H9 (cell line): Measurements from ENCODE around the gene KLHDC3. TPM values are rescaled to one million over a fixed set of nuclear protein-coding genes. Genes with fewer than 3 reads are reported as not detected.

Experiments
- DNase-seq: peaks from one replicate; pipeline ENCODE4 v3.0.0-alpha.2; 2017
- H2AFZ ChIP-seq: one replicate; pipeline ENCODE4 v1.6.1; 2013; ENCODE audit warnings: mild to moderate bottlenecking, low read length, control low read depth, moderate library complexity
- H2AK5ac ChIP-seq: 2 replicates; pipeline ENCODE4 v1.6.1; 2013; ENCODE audit warnings: low read length, control low read depth, mixed read lengths; ENCODE audit not compliant: insufficient read length
- H2BK120ac ChIP-seq: one replicate; pipeline ENCODE4 v1.6.1; 2013; ENCODE audit warnings: low read depth, mild to moderate bottlenecking, low read length, control low read depth, inconsistent platforms; ENCODE audit not compliant: poor library complexity, severe bottlenecking
- H2BK12ac ChIP-seq: 2 replicates; pipeline ENCODE4 v1.6.1; 2013; ENCODE audit warnings: low read length, control low read depth, mixed read lengths, low read depth; ENCODE audit not compliant: insufficient read length
- H2BK15ac ChIP-seq: 2 replicates; pipeline ENCODE4 v1.6.1; 2013; ENCODE audit warnings: low read depth, low read length, control low read depth
- H2BK20ac ChIP-seq: one replicate; pipeline ENCODE4 v1.6.1; 2013; ENCODE audit warnings: low read depth, mild to moderate bottlenecking, low read length, control low read depth, inconsistent platforms; ENCODE audit not compliant: poor library complexity, severe bottlenecking
- H2BK5ac ChIP-seq: 2 replicates; pipeline ENCODE4 v1.6.1; 2013; ENCODE audit warnings: low read length, control low read depth, mixed read lengths; ENCODE audit not compliant: insufficient read length
- H3K14ac ChIP-seq: 2 replicates; pipeline ENCODE4 v1.6.1; 2013; ENCODE audit warnings: low read length, control low read depth; ENCODE audit not compliant: insufficient read depth
- H3K18ac ChIP-seq: 2 replicates; pipeline ENCODE4 v1.6.1; 2013; ENCODE audit warnings: low read depth, mild to moderate bottlenecking, mixed read lengths, low read length, control low read depth; ENCODE audit not compliant: insufficient read length
- H3K23ac ChIP-seq: 2 replicates; pipeline ENCODE4 v1.6.1; 2013; ENCODE audit warnings: low read length, control low read depth, mixed read lengths, low read depth; ENCODE audit not compliant: insufficient read length
- H3K23me2 ChIP-seq: 2 replicates; pipeline ENCODE4 v1.6.1; 2013; ENCODE audit warnings: low read depth, mild to moderate bottlenecking, mixed read lengths, low read length, control low read depth; ENCODE audit not compliant: insufficient read length, poor library complexity, severe bottlenecking
- H3K27ac ChIP-seq: 2 replicates; pipeline ENCODE4 v1.5.1; 2013; ENCODE audit warnings: low read length, control low read depth, mixed read lengths, low read depth; ENCODE audit not compliant: insufficient read length
- H3K27me3 ChIP-seq: 2 replicates; pipeline ENCODE4 v1.6.1; 2013; ENCODE audit warnings: low read length, control low read depth, inconsistent platforms; ENCODE audit not compliant: insufficient read depth
- H3K4ac ChIP-seq: 2 replicates; pipeline ENCODE4 v1.6.1; 2013; ENCODE audit warnings: low read depth, mild to moderate bottlenecking, control low read depth, inconsistent platforms, low read length, moderate library complexity
- H3K4me1 ChIP-seq: 2 replicates; pipeline ENCODE4 v1.6.1; 2013; ENCODE audit warnings: low read length, control low read depth, inconsistent platforms; ENCODE audit not compliant: insufficient read depth
- H3K4me2 ChIP-seq: 2 replicates; pipeline ENCODE4 v1.6.1; 2013; ENCODE audit warnings: low read length, control low read depth, mixed read lengths; ENCODE audit not compliant: insufficient read length, insufficient read depth
- H3K56ac ChIP-seq: 2 replicates; pipeline ENCODE4 v1.6.1; 2013; ENCODE audit warnings: low read depth, mild to moderate bottlenecking, mixed read lengths, low read length, control low read depth; ENCODE audit not compliant: insufficient read length
- H3K79me1 ChIP-seq: 2 replicates; pipeline ENCODE4 v1.6.1; 2013; ENCODE audit warnings: low read depth, mild to moderate bottlenecking, moderate library complexity, low read length, control low read depth, inconsistent platforms; ENCODE audit not compliant: insufficient read depth, poor library complexity, severe bottlenecking
- H3K79me2 ChIP-seq: 2 replicates; pipeline ENCODE4 v1.6.1; 2013; ENCODE audit warnings: low read length, control low read depth, inconsistent platforms; ENCODE audit not compliant: insufficient read depth
- H3K9ac ChIP-seq: 2 replicates; pipeline ENCODE4 v1.6.1; 2013; ENCODE audit warnings: low read length, control low read depth, mixed read lengths; ENCODE audit not compliant: insufficient read length; ENCODE audit errors: extremely low read depth
- H3K9me3 ChIP-seq: one replicate; pipeline ENCODE4 v1.6.1; 2013; ENCODE audit warnings: low read depth, low read length, inconsistent platforms; ENCODE audit not compliant: control insufficient read depth
- H3T11ph ChIP-seq: one replicate; pipeline ENCODE4 v1.6.1; 2013; ENCODE audit warnings: mild to moderate bottlenecking, low read length, control low read depth, inconsistent platforms
- H4K20me1 ChIP-seq: one replicate; pipeline ENCODE4 v1.6.1; 2013; ENCODE audit not compliant: control insufficient read depth, insufficient read length, insufficient read depth
- H4K5ac ChIP-seq: 2 replicates; pipeline ENCODE4 v1.6.1; 2013; ENCODE audit warnings: low read depth, mild to moderate bottlenecking, mixed read lengths, low read length, control low read depth; ENCODE audit not compliant: insufficient read length
- H4K8ac ChIP-seq: replicated peaks from 2 replicates; pipeline ENCODE4 v1.6.1; 2013; ENCODE audit warnings: low read length, control low read depth, mixed read lengths, low read depth; ENCODE audit not compliant: insufficient read length
- H4K91ac ChIP-seq: 2 replicates; pipeline ENCODE4 v1.6.1; 2013; ENCODE audit warnings: low read depth, mild to moderate bottlenecking, moderate library complexity, mixed read lengths, low read length, control low read depth; ENCODE audit not compliant: insufficient read length
- H3K27ac Mint-ChIP-seq, 3 experiments: 2 replicates in 2 of 3; 3 replicates in 1 of 3; pipeline ENCODE4 v1.8.0; 2020 to 2021; ENCODE audit warnings: mixed read lengths in 3 of 3, mild to moderate bottlenecking in 1 of 3, moderate library complexity in 1 of 3
- H3K27me3 Mint-ChIP-seq: 2 replicates; pipeline ENCODE4 v1.8.0; 2021; ENCODE audit warnings: low read depth, mild to moderate bottlenecking, moderate library complexity, mixed read lengths
- H3K36me3 Mint-ChIP-seq, 3 experiments: 2 replicates in 2 of 3; 3 replicates in 1 of 3; pipeline ENCODE4 v1.8.0; 2020 to 2021; ENCODE audit warnings: low read depth in 3 of 3, mixed read lengths in 3 of 3; ENCODE audit not compliant: insufficient read depth in 1 of 3
- H3K4me1 Mint-ChIP-seq, 2 experiments: 2 replicates each; pipeline ENCODE4 v1.8.0; 2020; ENCODE audit warnings: mixed read lengths in 2 of 2
- H3K4me3 Mint-ChIP-seq, 2 experiments: 2 replicates in 1 of 2; 3 replicates in 1 of 2; pipeline ENCODE4 v1.8.0; 2020 to 2021; ENCODE audit warnings: mild to moderate bottlenecking in 2 of 2, mixed read lengths in 2 of 2, moderate library complexity in 1 of 2
- H3K9me3 Mint-ChIP-seq, 2 experiments: 2 replicates in 1 of 2; 3 replicates in 1 of 2; pipeline ENCODE4 v1.8.0; 2020; ENCODE audit warnings: mild to moderate bottlenecking in 2 of 2, mixed read lengths in 2 of 2, moderate library complexity in 1 of 2
- WGBS: extraction: QIAGEN DNeasy Blood & Tissue Kit; methylation state at CpG from one replicate; pipeline ENCODE4 v1.1.7; 2013; ENCODE audit warnings: missing lambda C conversion rate, low lambda C conversion rate, mixed read lengths; ENCODE audit not compliant: insufficient read length; ENCODE audit errors: extremely low coverage; 5-methylcytosine and 5-hydroxymethylcytosine counted together
- total RNA-seq: library from RNA; stranded (reverse); gene quantifications from 2 replicates; pipeline ENCODE4 v1.2.1, GENCODE V29; 2021
- TF ChIP-seq, protein P1 (sequence below): fragments of 200-600 bp; sonication (generic); conservative IDR thresholded peaks from 3 replicates; pipeline ENCODE4 v1.8.0; 2021; ENCODE audit warnings: antibody characterized with exemption, mild to moderate bottlenecking

KLHDC3 gene
- total RNA-seq, 1 experiment from 2014 or later = 146 TPM

DNA sequence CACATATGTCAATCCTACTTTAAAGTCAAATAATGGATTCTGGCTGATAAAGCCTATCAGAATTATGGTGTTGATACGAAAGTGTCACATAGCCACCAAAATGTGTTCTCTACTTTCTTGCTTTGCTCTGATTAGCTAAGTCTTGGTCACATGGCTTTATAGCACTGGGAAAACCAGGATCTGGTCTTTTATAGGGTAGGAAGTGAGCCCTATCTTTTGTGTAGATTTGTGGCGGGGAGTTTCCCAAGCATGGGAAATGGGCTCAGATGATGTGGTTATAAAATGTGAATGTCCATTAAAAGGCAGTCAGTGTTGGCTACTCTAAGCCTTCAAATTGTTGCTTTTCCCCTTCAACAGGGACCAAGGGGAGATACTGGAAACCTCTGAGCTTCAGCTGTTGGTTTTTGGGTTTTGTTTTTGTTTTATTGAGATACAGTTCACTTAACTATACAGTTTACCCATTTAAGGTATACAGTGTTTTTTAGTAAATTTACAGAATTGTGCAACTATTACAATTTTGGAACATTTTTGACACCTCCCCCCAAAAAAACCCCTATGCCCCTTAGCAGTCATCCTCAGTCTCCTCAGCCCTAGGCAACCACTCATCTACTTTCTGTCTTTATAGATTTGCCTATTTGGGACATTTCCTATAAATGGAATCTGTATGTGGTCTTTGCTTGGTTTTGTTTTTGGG is 19.6 kb downstream of the KLHDC3 start:
- Histone ChIP-seq H3K4me1 (no peaks in the 10 kb centered on the region), H2AK5ac (no peak overlapping the region), H3K56ac (no peak overlapping the region), H3K9me3 (no peaks in the 10 kb centered on the region), H3T11ph (no peak overlapping the region), H4K20me1 (no peaks in the 10 kb centered on the region), H3K4ac (no peak overlapping the region), H3K23me2 (no peaks in the 10 kb centered on the region), H4K8ac (no peak overlapping the region), H3K27ac (no peak overlapping the region), H3K4me2 (no peak overlapping the region), H2AFZ (no peak overlapping the region), H3K14ac (no peak overlapping the region), H2BK15ac (no peak overlapping the region), H3K9ac (no peak overlapping the region), H3K18ac (no peak overlapping the region), H3K79me1 (no peaks in the 10 kb centered on the region), H3K23ac (no peak overlapping the region), H2BK20ac (no peak overlapping the region), H2BK5ac (no peak overlapping the region), H3K79me2 (no peaks in the 10 kb centered on the region), H2BK120ac (no peak overlapping the region), H3K27me3 (no peaks in the 10 kb centered on the region), H4K5ac (no peak overlapping the region), H4K91ac (no peak overlapping the region), H2BK12ac (no peak overlapping the region)
- no peaks in the 10 kb centered on the region for H3K9me3 Mint-ChIP-seq
- no peaks in the 10 kb centered on the region for H3K4me1 Mint-ChIP-seq
- H3K4me3 Mint-ChIP-seq = no peak overlapping the region
- no peak overlapping the region for H3K27ac Mint-ChIP-seq
- no peaks in the 10 kb centered on the region; the same call in none of the 2 replicates for H3K27me3 Mint-ChIP-seq
- TF ChIP-seq, protein P1, sequence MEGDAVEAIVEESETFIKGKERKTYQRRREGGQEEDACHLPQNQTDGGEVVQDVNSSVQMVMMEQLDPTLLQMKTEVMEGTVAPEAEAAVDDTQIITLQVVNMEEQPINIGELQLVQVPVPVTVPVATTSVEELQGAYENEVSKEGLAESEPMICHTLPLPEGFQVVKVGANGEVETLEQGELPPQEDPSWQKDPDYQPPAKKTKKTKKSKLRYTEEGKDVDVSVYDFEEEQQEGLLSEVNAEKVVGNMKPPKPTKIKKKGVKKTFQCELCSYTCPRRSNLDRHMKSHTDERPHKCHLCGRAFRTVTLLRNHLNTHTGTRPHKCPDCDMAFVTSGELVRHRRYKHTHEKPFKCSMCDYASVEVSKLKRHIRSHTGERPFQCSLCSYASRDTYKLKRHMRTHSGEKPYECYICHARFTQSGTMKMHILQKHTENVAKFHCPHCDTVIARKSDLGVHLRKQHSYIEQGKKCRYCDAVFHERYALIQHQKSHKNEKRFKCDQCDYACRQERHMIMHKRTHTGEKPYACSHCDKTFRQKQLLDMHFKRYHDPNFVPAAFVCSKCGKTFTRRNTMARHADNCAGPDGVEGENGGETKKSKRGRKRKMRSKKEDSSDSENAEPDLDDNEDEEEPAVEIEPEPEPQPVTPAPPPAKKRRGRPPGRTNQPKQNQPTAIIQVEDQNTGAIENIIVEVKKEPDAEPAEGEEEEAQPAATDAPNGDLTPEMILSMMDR = no peak
- H3K36me3 Mint-ChIP-seq = peaks cover 41 to 90% (median 70%) of the 10 kb centered on the region in 3 experiments; a peak in 6 of 7 replicates
- no peak for DNase-seq
- WGBS = no CpG with 5 or more reads among the region's 2 CpGs
